Heart left ventricle (tissue), 13 donors: ENCODE measurements around the gene SYNE2.

Source experiments
- CTCF ChIP-seq, 12 donors: fragments of 200-600 bp; sonication (generic) in 4 of 12; IDR thresholded peaks; one replicate each; pipeline versions ENCODE4 v1.5.0 to v1.8.0; 2018 to 2022; ENCODE audit warnings: antibody characterized with exemption in 12 of 12, mild to moderate bottlenecking in 5 of 12
- POLR2A ChIP-seq, 2 donors: fragments of 450-650 bp; IDR thresholded peaks; one replicate each; pipeline ENCODE4 v1.6.1; 2017; ENCODE audit warnings: antibody characterized with exemption in 2 of 2, mild to moderate bottlenecking in 2 of 2, moderate library complexity in 2 of 2
- donor health status: ischemic (EF 13 %, LVEDD 7.1; RV severe dilation, severe dysfunction).
- donor health status: DM: no; HTN: yes; CAD: no.
- donor health status: DM: no; HTN: no; CAD: no.
- donor health status: ischemic (EF 25% LVEDD 6.9; RV normal size, moderate dysfunction).
- donor health status: ischemic (EF 25% LVEDD 5.7; RV mildly dilated, moderate dysfunction).
- donor health status: ischemic (EF 35%, LVEDD 5.7; RV mildly dilated, moderate dysfunction).
- donor health status: nonischemic (EF 11% LVEDD 7.7; RV severe dilation, severe dysfunction).
- donor health status: DM: yes; HTN: yes; CAD: no.
- donor health status: PGD.
- donor health status: ischemic (EF 29% LVEDD 5.4; RV normal size, mild dysfunction).
- donor health status: nonischemic (EF 23%, LVEDD 6.1; RV moderate dilation, normal function).

GRCh38 chr14:63902375-63902976, 49.7 kb downstream of the SYNE2 start:
- TF ChIP-seq POLR2A (IDR thresholded peaks at IDR 0.05) (no peak), CTCF (IDR thresholded peaks at IDR 0.05) (no peak)
